Mammary epithelial cell (primary cell): ENCODE measurements around the gene ROCK2.

ENCODE experiments used
- EZH2 ChIP-seq: IDR thresholded peaks from 2 replicates; pipeline ENCODE4 v1.6.1; 2012; ENCODE audit warnings: low read length, inconsistent platforms, borderline replicate concordance
- TF ChIP-seq, protein P1 (sequence below), 2 donors: IDR thresholded peaks in 1 of 2; conservative IDR thresholded peaks in 1 of 2; 2 replicates each; pipeline ENCODE4 v1.5.1; 2011 to 2012; ENCODE audit warnings: inconsistent platforms in 2 of 2, low read length in 2 of 2, mild to moderate bottlenecking in 2 of 2, control low read depth in 1 of 2, low read depth in 1 of 2; ENCODE audit not compliant: insufficient read depth in 1 of 2; ENCODE audit errors: extremely low read depth in 1 of 2

GRCh38 chr2:11257078-11257477, 87.4 kb downstream of the ROCK2 start:
- TF ChIP-seq, protein P1, sequence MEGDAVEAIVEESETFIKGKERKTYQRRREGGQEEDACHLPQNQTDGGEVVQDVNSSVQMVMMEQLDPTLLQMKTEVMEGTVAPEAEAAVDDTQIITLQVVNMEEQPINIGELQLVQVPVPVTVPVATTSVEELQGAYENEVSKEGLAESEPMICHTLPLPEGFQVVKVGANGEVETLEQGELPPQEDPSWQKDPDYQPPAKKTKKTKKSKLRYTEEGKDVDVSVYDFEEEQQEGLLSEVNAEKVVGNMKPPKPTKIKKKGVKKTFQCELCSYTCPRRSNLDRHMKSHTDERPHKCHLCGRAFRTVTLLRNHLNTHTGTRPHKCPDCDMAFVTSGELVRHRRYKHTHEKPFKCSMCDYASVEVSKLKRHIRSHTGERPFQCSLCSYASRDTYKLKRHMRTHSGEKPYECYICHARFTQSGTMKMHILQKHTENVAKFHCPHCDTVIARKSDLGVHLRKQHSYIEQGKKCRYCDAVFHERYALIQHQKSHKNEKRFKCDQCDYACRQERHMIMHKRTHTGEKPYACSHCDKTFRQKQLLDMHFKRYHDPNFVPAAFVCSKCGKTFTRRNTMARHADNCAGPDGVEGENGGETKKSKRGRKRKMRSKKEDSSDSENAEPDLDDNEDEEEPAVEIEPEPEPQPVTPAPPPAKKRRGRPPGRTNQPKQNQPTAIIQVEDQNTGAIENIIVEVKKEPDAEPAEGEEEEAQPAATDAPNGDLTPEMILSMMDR (conservative IDR thresholded peaks at IDR 0.05 in 1 of 2, IDR thresholded peaks at IDR 0.05 in 1 of 2; ENCODE audit: extremely low read depth in 1 of 2, insufficient read depth in 1 of 2, low read depth in 1 of 2, low read length in 2 of 2), result no peak
- no peak for TF ChIP-seq EZH2
